Osteoblast (primary cell): ENCODE results near the gene TNC. TPM values are rescaled to one million over a fixed set of nuclear protein-coding genes. Genes with fewer than 3 reads are reported as not detected.

Experiments
- DNase-seq: peaks from one replicate; pipeline ENCODE4 v3.0.0; 2011; ENCODE audit warnings: low spot score, mixed read lengths; ENCODE audit not compliant: insufficient read length; ENCODE audit errors: missing footprints
- H2AFZ ChIP-seq: 2 replicates; pipeline ENCODE4 v1.6.0; 2011; ENCODE audit warnings: mild to moderate bottlenecking, low read length
- H3K27ac ChIP-seq: 2 replicates; pipeline ENCODE4 v1.5.1; 2011; ENCODE audit warnings: mild to moderate bottlenecking, low read depth, low read length, moderate library complexity
- H3K27me3 ChIP-seq: 2 replicates; pipeline ENCODE4 v1.6.0; 2012; ENCODE audit warnings: mild to moderate bottlenecking, control low read depth, inconsistent platforms, low read length, moderate library complexity; ENCODE audit not compliant: insufficient read depth
- H3K36me3 ChIP-seq: 2 replicates; pipeline ENCODE4 v1.5.1; 2011; ENCODE audit warnings: mild to moderate bottlenecking, low read length, control low read depth, moderate library complexity; ENCODE audit not compliant: insufficient read depth
- H3K4me1 ChIP-seq: 2 replicates; pipeline ENCODE4 v1.5.1; 2011; ENCODE audit warnings: mild to moderate bottlenecking, low read length, control low read depth, moderate library complexity; ENCODE audit not compliant: insufficient read depth
- H3K4me2 ChIP-seq: 2 replicates; pipeline ENCODE4 v1.6.0; 2011; ENCODE audit warnings: mild to moderate bottlenecking, low read length; ENCODE audit not compliant: insufficient read depth
- H3K4me3 ChIP-seq: fragments of 200-600 bp; sonication (generic); 3 replicates; pipeline ENCODE4 v1.5.1; 2012; ENCODE audit warnings: mild to moderate bottlenecking, low read length, inconsistent platforms; ENCODE audit not compliant: insufficient read depth
- H3K79me2 ChIP-seq: 2 replicates; pipeline ENCODE4 v1.6.0; 2012; ENCODE audit warnings: mild to moderate bottlenecking, low read length, control low read depth, inconsistent platforms; ENCODE audit not compliant: insufficient read depth
- H3K9me3 ChIP-seq: 2 replicates; pipeline ENCODE4 v1.5.1; 2011; ENCODE audit warnings: low read depth, low read length, control low read depth
- H4K20me1 ChIP-seq: 2 replicates; pipeline ENCODE4 v1.6.0; 2012; ENCODE audit warnings: mild to moderate bottlenecking, low read length, control low read depth; ENCODE audit not compliant: insufficient read depth
- CTCF ChIP-seq: IDR thresholded peaks from 2 replicates; pipeline ENCODE4 v1.5.1; 2011; ENCODE audit warnings: mild to moderate bottlenecking, low read depth, low read length, moderate library complexity; ENCODE audit errors: extremely low read depth
- total RNA-seq: library from RNA; depleted of rRNA; stranded (reverse); fragments of >200 nt; gene quantifications from 2 replicates; pipeline ENCODE4 v1.2.3, GENCODE V29; 2012

TNC gene
- total RNA-seq, 1 donor = 611 TPM

- DNase-seq = no peak
- Histone ChIP-seq H4K20me1 (peaks cover 8% of the 10 kb centered on the region), H3K4me3 (no peak overlapping the region), H2AFZ (no peak overlapping the region), H3K27me3 (no peaks in the 10 kb centered on the region), H3K27ac (no peak overlapping the region), H3K4me2 (no peak overlapping the region), H3K36me3 (peaks cover 83% of the 10 kb centered on the region), H3K79me2 (peaks cover 9% of the 10 kb centered on the region), H3K4me1 (peaks cover 5% of the 10 kb centered on the region), H3K9me3 (no peaks in the 10 kb centered on the region)
- TF ChIP-seq CTCF = no peak
Measured at GRCh38 chr9:115084157-115084556, 33.8 kb downstream of the TNC start.

- H3K36me3 ChIP-seq = peaks cover 91% of the 10 kb centered on the region
- H3K4me2 ChIP-seq = no peak overlapping the region
- H4K20me1 ChIP-seq = no peaks in the 10 kb centered on the region
- no peaks in the 10 kb centered on the region for H3K9me3 ChIP-seq
- no peak overlapping the region for H3K4me3 ChIP-seq
- H2AFZ ChIP-seq = no peak overlapping the region
- H3K27ac ChIP-seq = no peak overlapping the region
- no peaks in the 10 kb centered on the region for H3K79me2 ChIP-seq
- no peaks in the 10 kb centered on the region for H3K4me1 ChIP-seq
- no peaks in the 10 kb centered on the region for H3K27me3 ChIP-seq
- DNase-seq = no peak
- no peak for TF ChIP-seq CTCF
Measured at GRCh38 chr9:115080242-115080641, 37.7 kb downstream of the TNC start.

GRCh38 chr9:115079156-115079555 lies 38.8 kb downstream of the TNC start:
- no peak overlapping the region for H3K4me3 ChIP-seq
- H3K4me1 ChIP-seq = no peaks in the 10 kb centered on the region
- H3K79me2 ChIP-seq = no peaks in the 10 kb centered on the region
- no peak overlapping the region for H2AFZ ChIP-seq
- DNase-seq = no peak
- no peak overlapping the region for H3K4me2 ChIP-seq
- H3K9me3 ChIP-seq = no peaks in the 10 kb centered on the region
- H4K20me1 ChIP-seq = no peaks in the 10 kb centered on the region
- no peaks in the 10 kb centered on the region for H3K27me3 ChIP-seq
- H3K36me3 ChIP-seq = peaks cover 91% of the 10 kb centered on the region
- H3K27ac ChIP-seq = no peak overlapping the region
- no peak for TF ChIP-seq CTCF

GRCh38 chr9:115073456-115073855 lies 44.5 kb downstream of the TNC start:
- H2AFZ ChIP-seq = no peak overlapping the region
- TF ChIP-seq CTCF = no peak
- no peak overlapping the region for H3K4me2 ChIP-seq
- H3K4me3 ChIP-seq = no peak overlapping the region
- no peaks in the 10 kb centered on the region for H3K79me2 ChIP-seq
- DNase-seq = no peak
- H3K36me3 ChIP-seq = peaks cover 92% of the 10 kb centered on the region
- H4K20me1 ChIP-seq = no peaks in the 10 kb centered on the region
- H3K27me3 ChIP-seq = no peaks in the 10 kb centered on the region
- H3K9me3 ChIP-seq = no peaks in the 10 kb centered on the region
- no peak overlapping the region for H3K27ac ChIP-seq
- H3K4me1 ChIP-seq = no peaks in the 10 kb centered on the region
